ENCODE data around the gene ACTR3. TPM values are rescaled to one million over a fixed set of nuclear protein-coding genes. Genes with fewer than 3 reads are reported as not detected.
A peak's percentile ranks its signal among the peaks of the same experiment; 100 is the strongest.
"Not testable (repeated sequence)": the region's sequence is repeated elsewhere in the genome, so short reads cannot be mapped to it uniquely, and the experiment has no call there.

The ACTR3 gene
- total and polyA plus RNA-seq, 2 donors from 2014 or later, result 69.3 to 265 TPM

GRCh38 chr2:113842919-113843736 is 46.8 kb upstream of the ACTR3 start:
- Histone ChIP-seq H3K4me3 (ENCODE audit: low read length in 3 of 3) (peak overlapping the region in 1 of 3 donors; percentile 7), H3K27me3 (ENCODE audit: control insufficient read depth, insufficient read depth, low read length) (no peaks in the 10 kb centered on the region), H3K9me3 (ENCODE audit: control insufficient read depth in 2 of 3, insufficient read depth in 1 of 3, low read length in 3 of 3) (no peaks in the 10 kb centered on the region), H3K9ac (ENCODE audit: low read length in 3 of 3) (peak overlapping the region in 1 of 3 donors; percentile 38), H3K27ac (ENCODE audit: low read depth in 2 of 2, low read length in 2 of 2) (peak overlapping the region; percentile 5 to 8), H3K4me1 (ENCODE audit: control insufficient read depth in 2 of 3, insufficient read depth in 2 of 3, low read depth in 1 of 3, low read length in 3 of 3) (peaks cover 0 to 5% (median 4%) of the 10 kb centered on the region in 3 donors), H3K36me3 (ENCODE audit: control insufficient read depth in 2 of 3, insufficient read depth in 3 of 3, low read length in 3 of 3) (no peaks in the 10 kb centered on the region)
- intact Hi-C loops (cut with DNase I), result no loop called here
- peak in 2 of 5 donors; percentile 63 for DNase-seq
- no peak for FAIRE-seq
- no peak for TF ChIP-seq CTCF (IDR thresholded peaks at IDR 0.05; ENCODE audit: borderline replicate concordance, extremely low read depth, insufficient read depth)

- Histone ChIP-seq H3K4me3 (ENCODE audit: low read length in 3 of 3) (peak overlapping the region in 1 of 3 donors; percentile 7), H3K27ac (ENCODE audit: low read depth in 2 of 2, low read length in 2 of 2) (peak overlapping the region; percentile 61 to 69)
- H3K27me3 ChIP-seq (ENCODE audit: control insufficient read depth, insufficient read depth, low read length); H3K36me3 ChIP-seq (ENCODE audit: control insufficient read depth in 2 of 3, insufficient read depth in 3 of 3, low read length in 3 of 3); intact Hi-C loops (cut with DNase I); H3K9me3 ChIP-seq (ENCODE audit: control insufficient read depth in 2 of 3, insufficient read depth in 1 of 3, low read length in 3 of 3); FAIRE-seq; H3K4me1 ChIP-seq (ENCODE audit: control insufficient read depth in 2 of 3, insufficient read depth in 2 of 3, low read depth in 1 of 3, low read length in 3 of 3); H3K9ac ChIP-seq (ENCODE audit: low read length in 3 of 3): not testable (repeated sequence)
- peak in 1 of 5 donors; percentile 12 for DNase-seq
Measured at GRCh38 chr2:113843737-113844050, 46.2 kb upstream of the ACTR3 start.

- intact Hi-C loops (cut with DNase I), result no loop called here
- DNase-seq (no peak), FAIRE-seq (no peak)
- Histone ChIP-seq H3K27me3 (ENCODE audit: control insufficient read depth, insufficient read depth, low read length) (no peaks in the 10 kb centered on the region), H3K9me3 (ENCODE audit: control insufficient read depth in 2 of 3, insufficient read depth in 1 of 3, low read length in 3 of 3) (no peaks in the 10 kb centered on the region), H3K4me1 (ENCODE audit: control insufficient read depth in 2 of 3, insufficient read depth in 2 of 3, low read depth in 1 of 3, low read length in 3 of 3) (peaks cover 0 to 3% (median 2%) of the 10 kb centered on the region in 3 donors), H3K27ac (ENCODE audit: low read depth in 2 of 2, low read length in 2 of 2) (no peak overlapping the region), H3K36me3 (ENCODE audit: control insufficient read depth in 2 of 3, insufficient read depth in 3 of 3, low read length in 3 of 3) (no peaks in the 10 kb centered on the region), H3K9ac (ENCODE audit: low read length in 3 of 3) (no peak overlapping the region), H3K4me3 (ENCODE audit: low read length in 3 of 3) (no peak overlapping the region)
- no peak for TF ChIP-seq CTCF (IDR thresholded peaks at IDR 0.05; ENCODE audit: borderline replicate concordance, extremely low read depth, insufficient read depth)
Measured at GRCh38 chr2:113845261-113845660, 44.6 kb upstream of the ACTR3 start.

GRCh38 chr2:113845796-113846195 is 44.1 kb upstream of the ACTR3 start:
- H3K27me3 ChIP-seq (ENCODE audit: control insufficient read depth, insufficient read depth, low read length); FAIRE-seq; H3K4me1 ChIP-seq (ENCODE audit: control insufficient read depth in 2 of 3, insufficient read depth in 2 of 3, low read depth in 1 of 3, low read length in 3 of 3); H3K4me3 ChIP-seq (ENCODE audit: low read length in 3 of 3); H3K9ac ChIP-seq (ENCODE audit: low read length in 3 of 3); H3K9me3 ChIP-seq (ENCODE audit: control insufficient read depth in 2 of 3, insufficient read depth in 1 of 3, low read length in 3 of 3); H3K27ac ChIP-seq (ENCODE audit: low read depth in 2 of 2, low read length in 2 of 2); DNase-seq; H3K36me3 ChIP-seq (ENCODE audit: control insufficient read depth in 2 of 3, insufficient read depth in 3 of 3, low read length in 3 of 3); intact Hi-C loops (cut with DNase I): not testable (repeated sequence)
